HG03558 (cell line): ENCODE results near the gene CGRRF1.

Experiments
- ATAC-seq: cut with Tn5 transposase; IDR thresholded peaks from one replicate; pipeline ENCODE4 v1.9.1; 2021; ENCODE audit warnings: moderate number of reproducible peaks; ENCODE audit not compliant: unreplicated experiment; ENCODE audit errors: extremely low read depth

Gene CGRRF1, protein sequence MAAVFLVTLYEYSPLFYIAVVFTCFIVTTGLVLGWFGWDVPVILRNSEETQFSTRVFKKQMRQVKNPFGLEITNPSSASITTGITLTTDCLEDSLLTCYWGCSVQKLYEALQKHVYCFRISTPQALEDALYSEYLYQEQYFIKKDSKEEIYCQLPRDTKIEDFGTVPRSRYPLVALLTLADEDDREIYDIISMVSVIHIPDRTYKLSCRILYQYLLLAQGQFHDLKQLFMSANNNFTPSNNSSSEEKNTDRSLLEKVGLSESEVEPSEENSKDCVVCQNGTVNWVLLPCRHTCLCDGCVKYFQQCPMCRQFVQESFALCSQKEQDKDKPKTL

DNA sequence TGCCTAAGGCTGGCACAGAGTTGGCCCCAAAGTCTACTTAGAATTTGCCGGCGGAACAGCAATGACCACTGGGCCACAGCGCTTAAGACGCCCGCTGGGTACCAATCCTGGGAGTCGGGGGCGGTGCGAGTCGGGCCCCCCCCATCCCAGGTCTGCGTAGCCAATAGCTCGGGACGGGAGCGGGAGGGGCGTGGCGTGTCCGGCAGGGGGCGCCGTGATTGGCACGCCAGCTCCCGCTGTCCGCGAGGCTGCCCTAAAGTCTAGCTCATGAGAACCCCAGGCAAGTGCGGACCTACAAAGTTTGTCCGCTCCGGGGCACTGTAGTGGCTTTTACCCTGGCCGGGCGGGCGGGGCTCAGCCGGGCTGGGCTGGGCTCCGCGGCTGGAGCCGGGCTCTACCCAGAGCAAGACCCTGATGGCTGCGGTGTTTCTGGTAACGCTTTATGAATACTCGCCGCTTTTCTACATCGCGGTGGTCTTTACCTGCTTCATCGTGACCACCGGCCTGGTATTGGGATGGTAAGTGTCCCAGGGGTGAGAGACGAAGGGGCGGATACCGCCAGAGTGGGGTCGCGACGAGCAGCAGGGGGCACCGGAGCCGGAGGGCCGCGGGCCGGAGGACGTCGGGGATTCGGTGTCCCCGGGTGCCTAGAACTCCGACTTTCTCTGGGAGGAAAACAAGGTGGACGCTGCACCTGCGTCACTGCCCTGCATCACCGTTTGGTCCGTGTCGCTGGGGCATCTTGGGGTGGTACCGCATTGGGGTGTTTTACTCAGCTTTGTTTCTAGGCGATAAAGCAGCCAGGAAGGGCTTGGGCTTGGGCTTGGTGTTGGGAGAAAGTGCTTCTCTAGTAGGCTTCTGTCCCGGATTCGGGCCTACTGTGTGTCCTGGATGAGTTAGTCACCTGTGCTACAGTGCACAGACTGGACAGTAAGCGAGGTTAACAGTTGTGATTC, at the start of gene CGRRF1:
Gene CGRRF1 (plus strand): TSS at position 361 of the 956 bp plus-strand sequence. CDS start 54 bp downstream, at position 415.
- ATAC-seq = peak; percentile 91

DNA sequence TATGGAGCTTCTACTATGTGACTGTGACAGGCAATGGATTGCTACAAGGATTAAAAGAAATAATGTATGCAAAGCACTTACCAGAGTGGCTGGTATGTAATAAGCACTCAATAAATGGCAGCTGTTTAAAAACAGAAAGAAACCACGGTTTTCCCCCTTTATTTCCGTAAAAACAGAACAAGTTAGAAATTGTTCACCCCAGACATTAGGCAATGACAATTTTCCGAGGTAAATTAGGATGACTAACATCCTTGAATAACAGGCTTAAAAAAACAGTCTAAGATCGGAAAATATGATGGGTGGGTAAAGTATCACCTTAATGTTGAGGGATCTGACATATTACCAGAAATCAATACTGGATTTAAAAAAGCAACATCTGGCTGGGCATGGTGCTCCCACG, 47.7 kb upstream of the CGRRF1 start:
- no peak for ATAC-seq

DNA sequence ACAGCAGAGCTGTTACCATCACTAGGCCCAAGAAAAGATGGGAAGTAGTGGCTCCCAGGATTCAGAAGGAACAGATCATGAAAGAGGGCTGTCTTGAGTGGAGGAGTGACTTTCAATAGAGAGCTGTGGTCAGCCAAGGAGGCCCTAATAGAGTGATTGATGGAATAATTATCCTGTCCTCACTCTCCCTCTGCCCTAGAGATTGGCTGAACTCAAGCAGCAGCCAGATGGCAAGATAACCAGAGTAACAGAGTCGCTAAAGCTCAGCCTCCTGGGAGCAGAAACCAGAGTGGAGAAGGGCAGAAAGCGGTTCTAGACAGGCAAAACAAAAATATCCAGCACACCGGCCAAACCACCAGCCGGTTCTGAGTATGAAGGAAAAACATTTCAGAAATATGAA, 44.1 kb upstream of the CGRRF1 start:
- ATAC-seq = no peak

DNA sequence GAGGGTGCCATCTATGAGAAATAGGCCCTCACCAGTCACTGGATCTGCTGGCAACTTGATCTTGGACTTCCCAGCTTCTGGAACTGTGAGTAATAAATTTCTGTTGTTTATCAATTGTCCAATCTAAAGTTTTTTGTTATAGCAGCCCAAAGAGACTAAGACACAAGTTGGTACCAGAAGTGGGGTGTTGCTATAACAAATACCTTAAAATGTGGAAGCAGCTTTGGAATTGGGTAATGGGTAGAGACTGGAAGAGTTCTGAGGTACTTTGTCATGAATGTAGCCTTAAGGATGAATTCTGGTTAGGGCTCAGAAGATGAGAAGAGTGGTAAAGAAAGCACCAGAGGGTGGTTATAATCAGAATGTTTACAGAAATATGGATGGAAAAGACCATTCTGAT, 42.4 kb upstream of the CGRRF1 start:
- ATAC-seq = no peak

DNA sequence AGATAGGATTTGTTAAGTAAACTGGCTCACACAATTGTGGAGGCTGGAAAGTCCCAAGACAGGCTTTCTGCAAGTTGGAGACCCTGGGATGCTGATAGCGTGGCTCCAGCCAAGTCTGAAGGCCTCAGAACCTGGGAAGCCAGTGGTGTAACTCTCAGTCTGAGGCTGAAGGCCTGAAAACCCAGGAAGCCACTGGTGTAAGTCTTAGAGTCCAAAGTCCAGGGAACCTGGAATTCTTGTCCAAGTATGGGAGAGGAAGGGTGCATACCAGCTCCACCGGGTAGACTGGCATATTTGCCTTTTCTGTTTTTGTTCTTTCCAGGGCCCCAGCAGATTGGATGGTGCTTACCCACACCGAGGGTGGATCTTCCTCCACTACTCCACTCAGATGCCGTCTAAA, 39.0 kb upstream of the CGRRF1 start:
- ATAC-seq = no peak

DNA sequence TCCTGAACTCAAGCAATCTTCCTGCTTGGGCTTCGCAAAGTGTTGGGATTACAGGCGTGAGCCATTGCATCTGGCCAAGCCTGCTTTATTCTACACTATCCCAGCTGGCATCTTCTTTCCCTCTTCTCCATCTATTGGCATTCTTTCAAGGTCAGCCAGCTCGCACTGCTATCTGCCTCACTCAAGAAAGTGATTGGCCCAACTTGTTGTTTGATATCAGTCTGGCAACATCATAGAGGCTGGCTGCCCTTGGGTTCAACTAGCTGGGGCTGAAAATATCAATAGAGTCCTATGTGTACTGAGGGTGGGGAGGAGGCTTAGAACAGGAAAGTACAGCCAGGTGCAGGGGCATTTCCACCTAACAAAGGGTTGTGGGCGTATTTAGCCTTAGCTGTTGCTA, 38.1 kb upstream of the CGRRF1 start:
- no peak for ATAC-seq

DNA sequence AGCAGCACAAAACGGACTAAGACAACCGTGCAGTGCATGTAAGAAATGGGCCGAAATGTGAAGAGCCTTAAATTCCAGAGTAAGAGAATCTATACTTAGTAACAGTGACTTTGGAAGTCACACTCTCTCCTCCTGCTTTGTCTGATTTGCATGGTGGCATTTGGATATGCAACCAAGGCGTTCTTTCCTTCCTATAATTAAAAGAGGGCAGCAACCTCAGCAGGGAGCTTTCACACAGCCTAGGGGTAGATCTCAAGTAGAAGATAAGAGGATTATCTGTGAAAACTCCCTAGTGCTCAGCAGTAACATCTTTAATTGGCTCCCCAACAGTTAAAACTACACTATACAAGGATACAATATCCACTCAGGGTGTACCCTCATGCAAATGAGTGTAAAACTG, 37.4 kb upstream of the CGRRF1 start:
- ATAC-seq = no peak

DNA sequence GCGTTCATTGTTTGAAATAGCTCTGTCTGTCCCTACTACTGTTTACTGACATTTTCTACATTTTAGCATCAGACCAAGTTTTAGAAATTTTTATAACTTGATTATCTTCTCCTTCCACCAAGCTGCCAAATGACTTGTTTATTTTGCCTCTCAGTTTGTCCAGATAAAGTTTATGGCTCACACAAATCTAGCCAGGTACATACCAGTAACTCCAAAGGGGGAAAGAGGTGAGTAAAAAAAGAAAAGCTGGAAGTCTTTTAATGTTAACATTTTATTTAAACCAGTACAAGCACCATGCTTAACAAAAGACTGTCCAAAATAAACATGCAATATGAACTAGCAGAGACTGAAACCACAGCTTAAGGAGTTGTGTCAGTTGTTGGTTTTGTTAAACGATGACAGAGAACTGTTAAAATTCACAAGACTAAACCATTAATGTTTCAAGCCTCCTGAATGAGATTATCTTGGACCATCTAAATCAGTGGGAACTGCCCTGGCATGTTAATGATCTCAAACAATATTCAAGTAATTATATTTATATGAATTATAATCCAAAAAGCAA, 35.4 kb upstream of the CGRRF1 start:
- no peak for ATAC-seq

DNA sequence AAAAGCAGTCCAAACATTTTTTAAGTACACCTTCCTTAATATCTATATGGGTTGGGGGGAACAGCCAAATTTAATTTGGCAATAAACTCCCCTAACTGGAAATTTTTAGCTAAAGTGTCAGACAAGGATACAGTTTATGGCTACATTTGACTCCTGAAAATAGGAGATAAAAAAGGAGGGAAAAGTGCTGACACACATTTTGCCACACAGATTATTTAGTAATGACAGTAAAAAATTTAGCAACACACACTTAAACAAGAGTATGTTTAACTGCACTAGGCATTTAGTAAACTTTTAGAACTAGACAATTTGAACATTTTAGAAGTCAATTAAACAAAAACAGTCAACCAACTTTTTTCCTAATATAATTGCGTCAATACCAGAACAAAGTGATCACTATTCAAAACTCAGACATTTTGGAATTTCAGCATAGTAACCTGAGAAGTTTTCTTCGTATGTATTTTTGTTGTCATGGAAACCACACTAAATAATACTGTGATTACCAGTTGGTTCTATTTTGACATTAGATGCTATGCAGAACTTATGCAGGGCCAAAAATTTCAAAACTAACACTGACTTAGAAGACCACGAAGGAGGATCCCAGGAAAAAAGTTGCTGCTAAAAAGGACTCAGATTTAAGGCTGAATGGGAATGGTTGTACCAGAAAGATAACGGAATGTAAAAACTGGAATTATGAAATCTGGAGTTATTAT, 34.4 kb upstream of the CGRRF1 start:
- no peak for ATAC-seq

DNA sequence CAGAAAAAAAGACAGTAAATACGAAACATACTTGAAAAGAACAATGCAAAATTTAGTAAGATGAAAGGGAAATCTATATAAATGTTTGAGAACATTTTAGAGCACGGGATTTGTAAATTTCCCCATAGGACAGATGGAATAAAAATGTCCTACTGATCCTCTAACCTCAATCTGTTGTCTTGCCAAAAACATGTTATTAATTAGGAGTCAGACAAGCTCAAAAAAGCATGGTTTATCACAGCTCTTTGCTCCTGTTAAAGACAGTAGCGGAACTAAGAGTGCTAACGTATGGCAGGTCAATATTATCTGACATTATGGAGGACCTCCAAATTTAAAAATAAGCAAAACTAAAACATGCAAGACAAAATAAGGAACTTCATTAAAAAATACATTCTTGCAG, 33.8 kb upstream of the CGRRF1 start:
- no peak for ATAC-seq

DNA sequence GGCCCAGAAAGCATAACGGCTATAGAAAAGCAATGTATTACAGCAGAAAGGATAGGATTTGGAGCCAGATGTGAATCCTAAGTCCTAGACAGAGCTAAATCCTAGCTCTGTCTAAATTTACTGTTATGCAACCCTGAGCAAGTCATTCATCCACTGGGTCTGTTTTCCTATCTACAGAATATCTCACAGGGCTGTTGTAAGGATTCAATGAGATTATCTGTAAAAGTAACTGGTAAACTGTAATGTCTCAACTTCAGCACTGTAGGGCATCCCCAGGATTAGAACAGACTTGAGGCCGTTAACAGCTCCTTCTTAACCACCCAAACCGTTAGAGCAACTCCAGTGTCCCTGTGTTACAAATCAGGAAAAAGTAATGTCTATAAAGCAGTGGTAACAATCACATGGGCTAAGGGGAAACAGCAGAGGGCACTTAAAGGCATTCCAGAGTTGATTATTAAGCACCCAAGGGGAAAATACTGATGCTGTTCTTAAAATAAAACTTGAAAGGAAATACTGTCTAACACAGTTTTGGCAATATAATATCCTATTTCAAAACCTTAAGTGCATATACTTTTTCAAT, 31.0 kb upstream of the CGRRF1 start:
- ATAC-seq = no peak

DNA sequence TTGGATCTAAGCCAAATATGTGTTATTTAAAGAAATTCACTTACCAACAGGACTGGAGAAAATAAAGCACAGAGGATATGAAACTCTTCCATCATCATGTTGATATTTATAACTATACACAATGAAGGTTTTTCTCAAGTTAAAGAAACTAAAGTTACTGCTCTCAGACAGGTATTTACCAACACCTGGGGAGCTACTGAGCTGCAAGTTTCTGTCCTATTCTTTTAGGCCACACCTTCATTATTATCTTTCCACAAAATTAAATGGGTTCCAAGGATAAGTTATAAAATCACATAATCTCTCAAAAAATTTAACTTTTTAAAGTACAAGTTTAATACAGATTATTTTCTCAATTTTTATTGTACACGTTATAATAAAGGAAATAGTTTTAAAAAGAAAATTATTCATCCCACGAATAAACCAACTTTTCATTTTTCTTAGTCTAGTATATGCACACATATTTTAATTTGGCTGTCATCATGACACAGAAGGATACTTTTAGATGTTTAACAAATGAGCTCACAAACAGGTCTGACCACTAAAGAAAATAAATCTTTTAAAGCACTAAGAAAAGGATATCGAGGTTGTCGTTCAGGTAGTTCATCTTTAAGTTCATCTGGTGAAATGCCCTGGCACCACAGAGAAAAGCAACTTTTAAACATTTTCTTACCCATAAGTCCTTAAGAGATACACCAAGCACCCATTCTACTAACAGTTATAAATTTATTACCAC, 28.7 kb upstream of the CGRRF1 start:
- ATAC-seq = no peak

DNA sequence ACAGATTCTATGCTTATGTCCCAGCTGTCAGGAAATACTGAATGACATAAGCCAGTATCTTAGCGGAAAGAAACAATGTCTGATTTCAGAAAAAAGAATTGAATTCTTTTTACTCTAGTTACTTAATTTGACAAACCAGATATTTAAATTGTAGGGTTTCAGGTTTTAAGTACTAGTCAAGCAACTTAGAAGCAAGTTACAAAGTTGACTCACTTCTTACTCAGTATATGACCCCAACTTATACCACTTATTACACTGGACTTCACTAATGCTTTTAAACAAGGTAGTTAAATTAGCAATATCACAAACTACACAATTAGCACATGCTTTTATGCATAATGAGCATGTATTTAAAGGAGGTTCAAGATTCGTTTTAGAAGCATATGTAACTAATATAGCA, 28.0 kb upstream of the CGRRF1 start:
- no peak for ATAC-seq

DNA sequence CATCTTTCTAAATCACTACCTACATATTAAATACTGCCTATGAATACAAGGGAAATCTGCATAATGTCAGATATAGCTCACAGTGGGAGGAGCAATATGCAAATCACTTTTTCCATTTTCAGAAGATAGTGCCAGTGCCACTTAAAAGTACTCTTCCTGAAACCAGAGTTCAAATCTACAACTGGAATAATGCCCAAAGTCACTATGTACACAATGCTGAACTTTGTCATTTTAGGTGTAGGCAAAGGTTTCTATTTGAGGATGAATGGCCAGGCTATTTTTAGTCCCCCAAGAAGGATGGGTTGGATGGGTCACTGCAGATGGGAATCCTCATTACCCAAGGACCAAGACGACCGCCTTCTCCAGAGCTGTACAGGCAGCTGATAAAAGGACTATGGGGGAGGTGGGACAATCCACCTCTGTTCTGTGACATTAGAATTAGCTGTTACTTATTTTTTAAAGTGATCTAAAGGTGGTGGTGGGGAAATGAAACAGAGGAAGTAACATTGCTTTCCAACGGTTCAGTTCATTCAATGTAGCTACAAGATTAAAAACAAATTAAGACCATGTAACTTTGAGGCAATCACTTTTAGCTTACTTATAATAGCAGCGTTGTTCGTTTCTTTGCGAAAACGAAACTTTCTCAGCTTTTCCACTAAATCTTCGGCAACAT, 26.5 kb upstream of the CGRRF1 start:
- ATAC-seq = no peak

DNA sequence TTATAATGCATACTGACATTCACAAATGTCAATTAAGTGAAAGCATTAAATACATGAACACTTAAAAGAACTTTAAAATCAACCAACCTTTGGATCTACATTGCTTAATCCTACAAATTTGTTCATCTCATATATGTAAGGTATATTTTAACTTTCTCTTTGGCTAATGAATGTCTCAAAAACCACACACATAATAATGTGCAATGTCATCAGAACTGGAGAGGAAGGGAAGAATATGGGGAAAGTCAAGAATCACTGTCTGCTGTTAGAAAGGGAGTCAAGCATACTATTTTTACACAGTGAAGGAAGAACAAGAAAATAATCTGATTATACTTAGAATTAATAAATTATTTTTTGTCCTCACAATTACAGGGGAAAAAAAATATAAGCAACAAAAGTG, 25.9 kb upstream of the CGRRF1 start:
- no peak for ATAC-seq

DNA sequence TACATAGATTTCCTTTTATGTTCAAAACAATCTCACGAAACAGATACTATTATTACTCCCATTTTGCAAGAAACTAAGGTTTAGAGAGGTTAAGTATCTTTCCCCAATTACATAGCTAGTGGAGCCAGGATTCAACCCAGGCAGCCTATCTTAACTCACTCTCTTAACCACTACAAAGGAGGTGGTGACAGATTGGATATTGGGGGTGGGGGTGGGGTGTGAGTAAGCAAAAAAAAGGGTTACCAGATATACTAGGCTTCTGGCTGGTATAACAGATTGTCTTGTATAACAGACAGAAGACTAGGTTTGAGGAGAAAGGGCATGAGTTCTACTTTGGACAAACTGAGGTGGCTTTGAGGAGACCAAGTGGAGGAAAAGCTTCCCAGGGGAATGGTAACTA, 23.0 kb upstream of the CGRRF1 start:
- ATAC-seq = no peak

DNA sequence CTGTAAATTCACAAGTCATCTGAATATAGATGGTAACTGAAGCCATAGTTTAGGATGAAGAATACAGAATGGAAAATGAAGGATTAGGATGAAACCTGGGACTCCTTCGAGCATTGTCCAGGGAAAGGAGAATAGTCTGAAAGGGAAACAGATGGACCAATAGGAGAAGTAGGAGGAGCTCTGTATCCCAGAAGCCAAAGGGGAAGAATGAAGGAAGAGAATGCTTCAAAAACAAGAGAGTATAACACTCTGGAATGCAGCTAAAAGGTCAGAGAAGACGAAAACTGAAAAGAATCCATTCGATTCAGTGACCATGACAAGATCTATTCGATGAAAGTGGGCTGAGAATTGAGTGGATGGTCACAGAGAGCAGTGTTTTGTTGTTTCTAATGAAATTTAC, 21.9 kb upstream of the CGRRF1 start:
- ATAC-seq = no peak

DNA sequence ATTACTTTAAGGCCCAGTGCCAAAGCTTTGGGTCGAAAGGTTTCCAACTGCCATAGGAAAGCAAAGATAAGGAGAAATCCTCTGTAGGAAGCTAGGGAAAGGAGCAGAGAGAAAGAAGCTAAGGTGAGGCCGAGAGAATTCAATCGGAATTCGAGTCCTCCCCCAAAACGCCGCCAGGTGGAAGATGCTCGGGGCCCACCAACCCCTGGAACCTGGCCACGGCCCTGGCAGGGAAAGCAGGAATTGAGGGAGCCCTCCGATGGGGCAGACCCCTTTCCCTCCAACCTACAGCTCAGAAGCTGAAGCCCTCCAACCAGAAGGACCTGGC, 21.4 kb upstream of the CGRRF1 start:
- no peak for ATAC-seq

DNA sequence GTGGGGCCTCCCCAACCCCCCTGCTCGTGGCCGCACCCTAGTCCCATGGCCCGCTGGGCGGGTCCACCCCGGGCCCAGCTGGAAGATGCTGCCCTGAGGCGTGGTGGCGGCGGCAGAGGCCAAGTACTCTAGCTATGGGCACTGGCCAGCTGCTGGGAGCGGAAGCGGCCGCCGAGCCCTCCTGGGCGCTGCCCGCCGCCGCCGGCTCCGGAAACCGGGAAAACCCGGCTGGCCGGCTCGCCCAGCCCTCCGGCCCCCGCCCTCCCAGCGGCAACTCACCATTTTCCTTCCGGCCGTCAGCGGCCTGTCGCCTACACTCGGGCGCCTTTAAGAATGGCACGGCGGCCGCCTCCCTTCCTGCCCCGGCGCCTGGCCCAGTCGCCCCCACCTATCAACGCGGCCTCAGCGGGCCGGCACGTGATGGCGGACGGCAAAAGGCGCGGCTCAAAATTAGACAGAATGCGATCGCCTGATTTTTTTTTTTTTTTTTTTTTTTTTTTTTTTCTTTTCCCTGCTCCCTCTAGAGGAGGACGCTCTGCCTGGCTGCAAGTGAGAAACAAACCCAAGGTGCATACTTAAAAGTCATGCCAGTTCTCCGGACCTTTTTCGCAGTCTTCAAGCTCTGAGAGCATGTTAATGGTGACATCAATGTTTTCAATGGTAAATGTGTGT, 20.9 kb upstream of the CGRRF1 start, which contains the start of gene GMFB:
Gene GMFB (minus strand): TSS at position 335 of the 672 bp plus-strand sequence. CDS start 53 bp downstream, at position 282.
- ATAC-seq = peak; percentile 79
